Neutrophil (primary cell): Measurements from ENCODE around the gene TOP1.

Experiments
- H3K27ac ChIP-seq: fragments of 200-600 bp; sonication (generic); 2 replicates; pipeline ENCODE4 v1.5.1; 2016; ENCODE audit warnings: mild to moderate bottlenecking, moderate library complexity
- H3K27me3 ChIP-seq: fragments of 200-600 bp; sonication (generic); 2 replicates; pipeline ENCODE4 v1.6.0; 2016; ENCODE audit warnings: mild to moderate bottlenecking
- H3K36me3 ChIP-seq: fragments of 200-600 bp; sonication (generic); 2 replicates; pipeline ENCODE4 v1.5.1; 2017
- H3K4me1 ChIP-seq, 2 experiments: fragments of 200-600 bp in 1 of 2; sonication (generic) in 1 of 2; 1 replicate in 1 of 2; 2 replicates in 1 of 2; pipeline versions ENCODE4 v1.5.1 to v1.6.1; 2013 to 2016; ENCODE audit warnings: low read depth in 1 of 2, low read length in 1 of 2, mild to moderate bottlenecking in 1 of 2, moderate library complexity in 1 of 2; ENCODE audit not compliant: control insufficient read depth in 1 of 2, insufficient read depth in 1 of 2
- H3K4me3 ChIP-seq, 2 experiments: fragments of 200-600 bp in 1 of 2; sonication (generic) in 1 of 2; 1 replicate in 1 of 2; 2 replicates in 1 of 2; pipeline ENCODE4 v1.5.1; 2013 to 2016; ENCODE audit warnings: low read depth in 1 of 2, low read length in 1 of 2, mild to moderate bottlenecking in 1 of 2, moderate library complexity in 1 of 2
- H3K9me3 ChIP-seq: fragments of 200-600 bp; sonication (generic); 2 replicates; pipeline ENCODE4 v1.5.1; 2016
- CTCF ChIP-seq: fragments of 200-600 bp; sonication (generic); IDR thresholded peaks from 2 replicates; pipeline ENCODE4 v1.5.1; 2016; ENCODE audit warnings: antibody characterized with exemption

The TOP1 gene

GRCh38 chr20:40983898-40984297, 44.7 kb upstream of the TOP1 start:
- TF ChIP-seq CTCF: no peak
- Histone ChIP-seq H3K9me3 (no peaks in the 10 kb centered on the region), H3K4me1 (no peaks in the 10 kb centered on the region), H3K36me3 (no peaks in the 10 kb centered on the region), H3K27ac (no peak overlapping the region), H3K4me3 (no peak overlapping the region), H3K27me3 (peaks cover 5% of the 10 kb centered on the region)

GRCh38 chr20:40984496-40984895, 44.1 kb upstream of the TOP1 start:
- Histone ChIP-seq H3K4me3 (no peak overlapping the region), H3K9me3 (no peaks in the 10 kb centered on the region), H3K36me3 (no peaks in the 10 kb centered on the region), H3K4me1 (no peaks in the 10 kb centered on the region), H3K27ac (no peak overlapping the region), H3K27me3 (peaks cover 5% of the 10 kb centered on the region)
- TF ChIP-seq CTCF: no peak

GRCh38 chr20:40986774-40987173, 41.8 kb upstream of the TOP1 start:
- no peak for TF ChIP-seq CTCF
- peaks cover 5% of the 10 kb centered on the region for H3K27me3 ChIP-seq
- H3K36me3 ChIP-seq: no peaks in the 10 kb centered on the region

GRCh38 chr20:40990542-40991120, 38.0 kb upstream of the TOP1 start:
- Histone ChIP-seq H3K27ac (peak overlapping the region; percentile 93), H3K36me3 (no peaks in the 10 kb centered on the region), H3K27me3 (peaks cover 5% of the 10 kb centered on the region), H3K9me3 (no peaks in the 10 kb centered on the region), H3K4me3 (peak overlapping the region in 1 of 2 experiments; percentile 10), H3K4me1 (peaks cover 17 to 27% of the 10 kb centered on the region in 2 experiments)
- peak; percentile 79 for TF ChIP-seq CTCF

More at GRCh38 chr20:40986774-40987173, 41.8 kb upstream of the TOP1 start:
- Histone ChIP-seq H3K4me1 (peaks cover 13 to 19% of the 10 kb centered on the region in 2 experiments), H3K27ac (no peak overlapping the region), H3K4me3 (no peak overlapping the region), H3K9me3 (no peaks in the 10 kb centered on the region)

GRCh38 chr20:40991181-40991889, 37.3 kb upstream of the TOP1 start:
- Histone ChIP-seq H3K27ac (peak overlapping the region; percentile 93), H3K4me3 (peak overlapping the region in 1 of 2 experiments; percentile 40), H3K9me3 (no peaks in the 10 kb centered on the region), H3K36me3 (no peaks in the 10 kb centered on the region), H3K27me3 (peaks cover 5% of the 10 kb centered on the region), H3K4me1 (peaks cover 17 to 27% of the 10 kb centered on the region in 2 experiments)
- peak; percentile 22 for TF ChIP-seq CTCF
